ENCODE measurements around the gene NT5C1A.

Gene NT5C1A

GRCh38 chr1:39671793-39672550, at the start of gene NT5C1A:
TSS of gene NT5C1A (minus strand) at chr1:39672107. CDS start at chr1:39672038, 69 bp downstream.
- ChIA-PET POLR2A (interaction anchor here (0.9 to 2.0 kb wide), 4 partner anchors 9 to 24 kb away, joined by 3 to 5 read pairs (median 4); partner anchors contain the start of gene HPCAL4), CTCF (interaction anchor here (0.5 to 10.1 kb wide), 13 partner anchors 9 to 573 kb away, joined by 3 to 181 read pairs (median 3); no protein-coding TSS in a partner anchor)
- Histone ChIP-seq H3K9me3 (ENCODE audit: control insufficient read depth, insufficient read depth, low read depth, low read length) (no peaks in the 10 kb centered on the region), H3K4me1 (ENCODE audit: control insufficient read depth, insufficient read depth, low read length) (no peaks in the 10 kb centered on the region; the same call in 1 of the 2 replicates), H3K36me3 (ENCODE audit: control insufficient read depth in 2 of 2, insufficient read depth in 1 of 2, low read length in 2 of 2) (no peaks in the 10 kb centered on the region), H3K27ac (ENCODE audit: extremely low read depth, low read depth, low read length) (peak within 1 kb of the TSS; percentile 32; the same call in 1 of the 2 replicates), H3K4me3 (ENCODE audit: low read depth, low read length) (peak within 1 kb of the TSS; percentile 31)
- TF ChIP-seq ZNF600 (tag by site-specific recombination; IDR thresholded peaks at IDR 0.05) (0 out of 2 replicates have a peak, but pooled peaks have one; percentile 29), ZBTB8A (tag by site-specific recombination; IDR thresholded peaks at IDR 0.05) (peak; percentile 46), SP2 (tag by site-specific recombination; IDR thresholded peaks at IDR 0.05) (peak; percentile 44), ZNF335 (tag by site-specific recombination; conservative IDR thresholded peaks at IDR 0.05) (peak; percentile 59), MYNN (tag by site-specific recombination; IDR thresholded peaks at IDR 0.05; ENCODE audit: borderline replicate concordance) (no peak), ZBTB26 (tag by site-specific recombination; optimal IDR thresholded peaks at IDR 0.05) (peak; percentile 34), ZNF341 (tag by site-specific recombination; IDR thresholded peaks at IDR 0.05; ENCODE audit: low read depth) (peak; percentile 97), KLF1 (tag by site-specific recombination; IDR thresholded peaks at IDR 0.05) (0 out of 2 replicates have a peak, but pooled peaks have one; percentile 11), EGR2 (tag by site-specific recombination; IDR thresholded peaks at IDR 0.05; ENCODE audit: low read depth) (peak; percentile 12; the same call in 1 of the 2 replicates), ZFHX2 (tag by site-specific recombination; conservative IDR thresholded peaks at IDR 0.05) (peak; percentile 48; the same call in 1 of the 2 replicates), PATZ1 (tag by site-specific recombination; IDR thresholded peaks at IDR 0.05) (0 out of 2 replicates have a peak, but pooled peaks have one; percentile 27), ZIC2 (tag by site-specific recombination; IDR thresholded peaks at IDR 0.05) (0 out of 2 replicates have a peak, but pooled peaks have one; percentile 9), GLIS1 (tag by site-specific recombination; IDR thresholded peaks at IDR 0.05) (peak; percentile 38; the same call in 1 of the 2 replicates), ZNF214 (tag by site-specific recombination; IDR thresholded peaks at IDR 0.05; ENCODE audit: borderline replicate concordance) (no peak), ZNF398 (tag by site-specific recombination; IDR thresholded peaks at IDR 0.05) (peak; percentile 54), ZBTB20 (tag by site-specific recombination; IDR thresholded peaks at IDR 0.05) (peak; percentile 71), REST (tag by site-specific recombination; IDR thresholded peaks at IDR 0.05) (no peak), SP3 (tag by site-specific recombination; IDR thresholded peaks at IDR 0.05) (0 out of 2 replicates have a peak, but pooled peaks have one; percentile 20), ZNF776 (tag by site-specific recombination; IDR thresholded peaks at IDR 0.05; ENCODE audit: borderline replicate concordance) (no peak)

Measured in HEK293 (cell line).